ENCODE results near the gene SF3A2.

SF3A2 gene

DNA sequence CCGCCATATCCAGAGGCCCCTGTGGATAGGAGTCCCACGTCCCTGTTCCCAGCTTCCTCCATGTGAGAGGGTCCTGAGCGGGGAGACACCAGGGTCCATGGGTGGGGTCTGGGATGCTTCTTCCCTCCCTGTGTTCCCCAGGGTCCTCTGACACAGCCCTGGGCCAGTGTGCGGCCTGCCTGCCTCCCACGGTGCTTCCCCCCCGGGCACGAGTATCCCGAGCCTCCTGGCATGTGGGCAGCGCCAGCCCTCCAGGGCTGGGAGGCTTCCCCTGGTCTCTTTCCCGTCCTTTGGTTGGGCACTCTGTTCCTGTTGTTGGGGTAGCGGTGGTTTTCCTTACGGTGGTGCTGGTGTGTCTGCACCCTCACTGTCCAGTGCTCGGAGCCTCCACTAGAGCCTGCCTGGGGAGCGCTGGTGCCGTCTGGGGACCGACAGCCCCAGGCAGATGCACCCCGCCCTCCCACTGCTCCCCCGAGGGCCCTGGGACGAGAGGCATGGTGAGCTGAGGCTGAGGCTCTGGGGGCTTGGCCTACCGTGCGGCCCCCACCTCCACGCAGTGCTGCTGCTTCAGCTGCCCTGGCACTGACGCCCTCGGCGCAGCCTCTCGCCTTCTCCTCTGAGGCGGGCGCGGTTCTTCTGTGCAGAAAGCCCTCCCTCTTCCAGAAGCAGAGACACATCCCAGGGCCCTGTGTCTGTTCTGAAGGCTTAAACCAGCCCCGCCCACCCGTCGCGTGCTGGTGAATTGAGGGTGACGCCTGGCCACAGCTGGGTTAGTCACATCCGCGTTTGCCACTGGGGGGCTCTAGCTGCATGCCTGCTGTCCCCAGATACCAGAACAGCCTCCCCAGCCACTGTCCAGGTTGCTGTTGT lies 28.4 kb upstream of the SF3A2 start:
- no peak for DNase-seq

DNA sequence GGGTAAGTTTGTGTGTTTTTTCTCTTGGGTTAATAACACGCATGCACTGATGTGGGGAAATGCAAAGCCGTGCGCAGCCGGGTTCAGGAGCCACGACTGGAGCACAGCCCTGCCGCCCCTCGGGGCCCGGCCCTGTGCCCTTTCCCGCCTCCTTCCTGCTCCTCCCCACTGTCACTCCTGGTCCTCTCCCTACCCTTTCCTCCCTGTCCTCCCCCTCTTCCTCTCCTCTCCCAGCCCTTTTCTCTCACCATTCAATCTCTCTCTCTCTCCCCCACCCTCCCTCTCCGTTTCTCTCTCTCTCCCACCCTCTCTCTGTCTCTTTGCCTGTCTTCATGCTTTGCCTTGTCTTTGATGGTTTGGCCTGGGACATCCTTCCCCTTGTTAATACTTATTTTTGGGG lies 27.6 kb upstream of the SF3A2 start:
- DNase-seq, result no peak

DNA sequence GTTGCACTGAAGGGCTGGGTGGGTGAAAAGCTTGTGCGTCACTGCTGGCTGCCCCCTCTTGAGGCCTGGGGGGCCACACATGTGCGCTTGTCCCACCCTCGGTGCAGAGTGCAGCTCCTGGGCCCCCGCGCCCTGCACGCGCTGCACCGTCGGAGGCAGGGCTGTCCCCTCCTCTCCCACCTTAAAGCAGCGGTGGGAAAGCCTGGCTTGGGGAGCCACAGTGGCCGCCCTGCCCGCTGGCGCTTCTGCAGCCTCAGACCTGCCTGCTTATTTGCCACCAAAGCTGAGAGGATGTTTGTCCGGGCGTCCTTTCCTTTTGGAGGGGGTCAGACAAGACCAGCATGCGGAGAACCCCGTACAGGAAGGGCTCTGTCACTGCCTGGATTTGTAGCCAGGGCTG lies 27.2 kb upstream of the SF3A2 start:
- no peak for DNase-seq

DNA sequence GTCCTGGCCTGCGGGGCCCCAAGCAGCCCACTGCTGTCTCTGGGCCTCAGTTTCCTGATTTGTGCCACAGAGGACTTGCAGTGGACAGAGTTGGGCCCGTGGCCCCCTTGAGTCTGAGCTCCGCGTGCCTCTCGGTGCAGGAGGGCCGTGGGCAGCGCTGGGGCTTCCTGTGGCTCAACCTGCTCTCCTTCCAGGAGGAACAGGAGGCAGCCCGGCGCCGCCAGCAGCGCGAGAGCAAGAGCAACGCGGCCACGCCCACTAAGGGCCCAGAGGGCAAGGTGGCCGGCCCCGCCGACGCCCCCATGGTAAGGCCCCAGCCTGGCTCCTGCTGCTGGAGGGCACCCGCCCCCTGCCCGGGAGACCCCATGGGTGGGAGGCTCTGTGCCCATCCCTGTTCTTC lies 26.4 kb upstream of the SF3A2 start:
- no peak for DNase-seq

DNA sequence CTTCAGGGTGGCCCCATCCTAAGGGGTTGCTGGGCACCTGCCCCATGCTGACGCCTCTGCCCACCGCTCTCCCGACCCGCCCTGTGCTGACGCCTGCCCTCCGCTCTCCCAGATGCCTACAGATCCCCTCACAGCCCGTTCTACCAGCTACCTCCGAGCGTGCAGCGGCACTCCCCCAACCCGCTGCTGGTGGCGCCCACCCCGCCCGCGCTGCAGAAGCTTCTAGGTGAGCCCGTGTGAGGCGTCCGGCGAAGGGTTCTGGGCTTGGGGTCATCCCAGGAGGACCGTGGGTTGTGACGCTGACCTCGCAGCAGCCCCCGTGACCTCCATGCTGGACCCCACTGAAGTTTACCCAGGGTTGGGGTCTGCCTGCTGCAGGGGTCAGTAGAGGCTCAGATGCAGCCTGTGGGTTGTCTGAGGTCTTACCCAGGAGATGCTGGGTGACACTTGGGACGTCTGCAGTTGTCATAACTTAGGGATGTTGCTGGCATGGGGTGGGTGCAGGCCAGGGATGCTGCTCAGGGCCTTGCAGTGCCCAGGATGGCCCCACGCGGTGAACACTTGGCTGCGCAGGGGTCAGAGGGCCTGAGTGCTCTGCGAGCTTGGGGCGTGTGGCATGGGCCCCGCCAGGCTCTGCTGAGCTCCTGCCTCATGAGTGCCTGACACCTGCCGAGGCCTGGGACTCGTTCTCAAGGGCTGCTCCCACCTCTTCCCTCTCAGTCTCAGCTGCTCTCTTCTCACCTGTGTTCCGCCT lies 25.5 kb upstream of the SF3A2 start:
- DNase-seq, result no peak

DNA sequence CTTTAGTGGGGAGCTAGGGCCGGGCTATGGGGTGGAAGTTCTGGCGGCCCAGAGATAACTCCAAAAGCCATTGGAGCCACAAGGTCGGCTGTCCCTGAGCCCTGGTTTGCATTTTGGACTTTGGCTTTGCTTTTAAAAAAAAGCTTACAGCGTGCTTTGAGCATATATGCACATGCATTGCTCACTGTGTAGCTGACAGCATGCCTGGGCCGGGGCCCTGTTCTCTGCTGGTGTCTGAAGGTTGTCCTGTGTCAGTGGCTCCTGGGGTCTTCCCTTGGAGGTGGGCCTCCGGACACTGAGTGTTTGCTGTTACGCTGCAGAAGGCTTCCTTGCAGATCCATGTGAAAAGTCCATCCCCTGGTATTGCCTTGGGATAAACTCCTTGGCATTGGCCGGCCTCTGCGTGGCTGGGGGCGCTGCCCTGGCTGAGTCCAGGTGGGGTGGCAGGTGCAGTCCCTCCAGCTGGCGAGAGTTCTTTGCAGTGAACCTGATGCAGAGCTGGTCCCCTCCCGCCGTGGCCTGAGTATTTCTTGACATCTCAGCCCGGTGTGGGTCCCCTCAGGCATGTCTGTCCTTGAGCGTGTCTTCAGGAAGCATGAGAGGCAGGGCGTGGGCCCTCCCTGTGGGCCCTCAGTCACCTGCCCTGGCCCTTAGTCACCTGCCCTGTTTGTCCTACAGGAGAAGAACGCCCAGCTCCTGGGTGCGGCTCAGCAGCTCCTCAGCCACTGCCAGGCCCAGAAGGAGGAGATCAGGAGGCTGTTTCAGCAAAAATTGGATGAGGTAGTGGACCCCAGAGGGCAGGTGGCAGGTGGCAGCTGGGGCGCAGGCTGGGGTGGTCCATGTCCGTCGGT lies 23.5 kb upstream of the SF3A2 start:
- DNase-seq, result no peak

DNA sequence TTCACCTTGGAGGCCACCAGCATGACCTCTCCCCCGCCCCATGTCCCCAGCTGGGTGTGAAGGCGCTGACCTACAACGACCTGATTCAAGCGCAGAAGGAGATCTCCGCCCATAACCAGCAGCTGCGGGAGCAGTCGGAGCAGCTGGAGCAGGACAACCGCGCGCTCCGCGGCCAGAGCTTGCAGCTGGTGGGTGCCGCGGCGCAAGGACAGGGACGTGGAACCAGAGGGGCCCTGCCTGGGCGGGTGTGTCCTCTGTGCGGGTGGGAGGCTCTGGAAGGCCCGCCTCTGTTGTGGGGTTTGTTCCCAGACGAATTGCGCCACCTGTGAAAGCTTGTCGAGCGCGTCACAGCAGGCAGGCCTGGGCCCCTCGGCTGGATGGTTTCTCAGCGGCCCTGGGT lies 22.8 kb upstream of the SF3A2 start:
- no peak for DNase-seq

DNA sequence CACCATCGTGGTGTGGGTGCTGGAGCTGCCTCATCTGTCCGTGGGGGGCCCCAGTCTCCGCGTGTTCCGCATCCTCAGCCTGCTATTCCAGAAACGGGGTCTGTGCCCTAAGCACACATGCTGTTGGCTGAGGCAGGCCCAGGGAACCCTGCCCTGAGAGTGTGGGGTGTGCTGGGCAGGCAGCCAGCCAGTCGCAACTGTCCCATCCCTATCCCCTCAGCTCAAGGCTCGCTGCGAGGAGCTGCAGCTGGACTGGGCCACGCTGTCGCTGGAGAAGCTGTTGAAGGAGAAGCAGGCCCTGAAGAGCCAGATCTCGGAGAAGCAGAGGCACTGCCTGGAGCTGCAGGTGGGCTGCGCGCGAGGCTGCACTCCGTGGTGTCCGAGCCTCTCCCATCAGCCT lies 22.4 kb upstream of the SF3A2 start:
- DNase-seq, result no peak

DNA sequence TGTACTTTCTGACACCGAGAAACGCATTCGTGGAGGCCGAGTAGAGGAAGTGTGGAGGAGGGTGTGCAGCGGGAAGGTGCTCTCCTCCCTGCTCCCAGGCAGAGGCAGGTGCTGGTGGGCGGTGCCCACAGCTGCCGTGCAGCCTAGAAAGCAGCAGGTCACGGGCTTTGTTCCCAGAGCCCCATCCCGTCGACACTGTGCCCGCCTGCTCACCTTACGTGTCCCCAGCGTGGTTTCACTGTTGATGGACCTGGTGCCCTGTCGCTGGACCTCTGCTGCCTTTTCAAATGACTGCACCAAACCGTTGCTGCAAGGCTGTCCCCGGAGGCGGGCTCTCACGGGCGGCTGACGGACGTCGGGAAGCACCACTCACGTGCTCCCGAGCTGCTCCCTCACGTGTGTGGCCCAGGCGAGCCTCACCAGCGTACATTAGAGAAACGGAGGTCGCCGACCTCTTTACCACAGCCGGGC lies 21.3 kb upstream of the SF3A2 start:
- DNase-seq, result no peak

DNA sequence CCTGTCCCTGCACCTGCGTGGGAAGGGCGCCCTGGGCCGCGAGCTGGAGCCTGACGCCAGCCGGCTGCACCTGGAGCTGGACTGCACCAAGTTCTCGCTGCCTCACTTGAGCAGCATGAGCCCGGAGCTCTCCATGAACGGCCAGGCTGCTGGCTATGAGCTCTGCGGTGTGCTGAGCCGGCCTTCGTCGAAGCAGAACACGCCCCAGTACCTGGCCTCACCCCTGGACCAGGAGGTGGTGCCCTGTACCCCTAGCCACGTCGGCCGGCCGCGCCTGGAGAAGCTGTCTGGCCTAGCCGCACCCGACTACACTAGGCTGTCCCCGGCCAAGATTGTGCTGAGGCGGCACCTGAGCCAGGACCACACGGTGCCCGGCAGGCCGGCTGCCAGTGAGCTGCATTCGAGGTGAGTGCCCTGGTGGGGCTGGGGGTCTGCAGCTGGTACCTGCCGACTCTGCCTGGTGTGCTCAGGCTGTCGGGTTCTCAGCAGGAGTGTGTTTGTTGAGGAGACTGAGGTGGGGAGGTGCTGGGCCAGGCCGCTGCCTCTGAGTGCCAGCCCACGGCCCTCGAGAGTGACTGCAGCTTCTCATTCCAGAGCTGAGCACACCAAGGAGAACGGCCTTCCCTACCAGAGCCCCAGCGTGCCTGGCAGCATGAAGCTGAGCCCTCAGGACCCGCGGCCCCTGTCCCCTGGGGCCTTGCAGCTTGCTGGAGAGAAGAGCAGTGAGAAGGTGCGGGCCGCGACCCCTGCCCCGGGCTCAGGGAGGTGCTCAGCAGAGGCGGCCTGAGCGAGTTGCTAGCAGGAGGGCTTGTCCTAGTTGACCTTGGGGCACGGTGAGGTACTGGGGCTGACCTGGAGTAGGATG lies 20.0 kb upstream of the SF3A2 start:
- DNase-seq, result no peak

DNA sequence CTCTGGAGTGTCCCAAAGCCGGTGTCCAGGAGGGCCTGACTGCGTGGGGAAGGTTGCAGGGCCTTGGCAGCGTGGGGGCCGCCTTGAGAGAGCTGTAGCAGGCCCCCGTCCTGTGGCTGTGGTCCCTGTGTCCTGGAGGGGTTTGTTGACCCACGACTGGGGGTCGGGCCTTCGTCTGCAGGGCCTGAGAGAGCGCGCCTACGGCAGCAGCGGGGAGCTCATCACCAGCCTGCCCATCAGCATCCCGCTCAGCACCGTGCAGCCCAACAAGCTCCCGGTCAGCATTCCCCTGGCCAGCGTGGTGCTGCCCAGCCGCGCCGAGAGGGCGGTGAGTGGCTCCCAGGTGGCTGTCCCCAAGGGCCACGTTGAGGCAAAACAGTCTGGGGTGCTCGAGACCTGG lies 19.0 kb upstream of the SF3A2 start:
- DNase-seq, result no peak

DNA sequence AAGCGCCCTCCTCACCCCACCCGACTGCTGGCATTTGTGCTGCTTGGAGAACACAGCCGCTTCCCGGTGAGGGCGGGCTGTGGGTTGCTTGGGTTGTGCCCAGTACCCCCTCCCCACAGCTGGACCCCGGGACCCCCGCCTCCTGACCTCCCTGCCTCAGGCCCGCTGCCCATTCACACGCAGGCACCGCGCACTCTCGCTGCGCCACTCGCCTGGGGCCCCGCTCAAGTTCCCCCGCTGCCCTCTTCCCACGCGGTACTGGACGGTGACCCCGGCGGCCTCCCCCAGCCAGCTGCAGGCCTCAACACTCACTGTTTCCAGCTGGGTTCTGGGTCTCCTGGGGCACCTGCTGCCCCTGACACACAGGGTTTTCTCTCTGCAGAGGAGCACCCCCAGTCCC lies 16.9 kb upstream of the SF3A2 start:
- no peak for DNase-seq

DNA sequence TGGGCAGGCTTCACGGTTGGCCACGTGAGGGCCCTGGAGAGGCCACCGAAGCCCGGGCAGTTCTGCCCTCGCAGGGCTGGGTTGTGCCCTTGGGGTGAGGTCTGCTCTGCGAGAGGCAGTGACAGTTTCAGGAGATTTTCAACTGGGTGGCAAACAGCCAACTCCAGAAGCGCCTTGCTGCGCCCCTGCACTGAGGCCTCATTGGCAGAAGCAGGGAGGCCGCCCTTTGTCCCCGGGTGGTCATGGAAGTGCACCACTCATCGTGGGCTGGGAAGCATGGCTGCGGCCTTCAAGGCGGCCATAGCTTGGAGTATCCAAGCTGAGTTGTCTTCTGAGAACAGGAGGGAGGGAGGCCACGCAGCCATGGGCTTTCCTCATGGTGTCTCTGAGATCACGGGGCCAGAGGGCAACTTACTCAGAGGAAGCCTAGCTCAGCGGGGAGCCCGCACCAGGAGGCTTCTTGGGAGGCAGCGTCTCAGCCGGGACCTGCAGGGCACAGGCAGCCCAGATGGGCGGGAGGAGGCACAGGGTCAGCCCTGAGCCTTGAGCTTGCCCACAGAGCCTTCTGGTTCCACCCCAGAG lies 15.3 kb upstream of the SF3A2 start:
- no peak for DNase-seq

DNA sequence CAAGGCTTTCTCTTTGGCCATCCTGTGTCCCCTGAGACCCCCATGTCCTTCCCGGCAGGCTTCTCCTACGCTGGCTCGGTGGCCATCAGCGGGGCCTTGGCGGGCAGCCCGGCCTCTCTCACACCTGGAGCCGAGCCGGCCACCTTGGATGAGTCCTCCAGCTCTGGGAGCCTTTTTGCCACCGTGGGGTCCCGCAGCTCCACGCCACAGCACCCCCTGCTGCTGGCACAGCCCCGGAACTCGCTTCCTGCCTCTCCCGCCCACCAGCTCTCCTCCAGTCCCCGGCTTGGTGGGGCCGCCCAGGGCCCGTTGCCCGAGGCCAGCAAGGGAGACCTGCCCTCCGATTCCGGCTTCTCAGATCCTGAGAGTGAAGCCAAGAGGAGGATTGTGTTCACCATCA lies 14.7 kb upstream of the SF3A2 start:
- DNase-seq, result no peak

DNA sequence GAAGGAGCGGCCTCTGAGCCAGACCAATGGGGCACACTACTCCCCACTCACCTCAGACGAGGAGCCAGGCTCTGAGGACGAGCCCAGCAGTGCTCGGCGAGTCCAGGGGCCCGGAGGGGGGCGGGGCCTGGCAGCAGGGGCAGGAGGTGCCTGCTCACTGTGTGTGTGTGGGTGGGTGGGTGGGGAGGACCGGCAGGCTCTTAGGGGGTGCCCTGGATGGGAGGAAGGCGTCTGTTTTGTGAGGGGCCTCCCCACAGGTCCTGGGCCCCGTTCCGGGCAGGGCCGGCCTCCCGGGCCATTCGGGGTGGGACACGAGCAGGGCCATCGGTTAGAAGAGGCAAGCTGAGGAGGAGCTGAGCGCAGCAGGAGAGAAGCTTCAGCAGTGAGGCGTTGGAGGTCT lies 13.2 kb upstream of the SF3A2 start:
- DNase-seq, result no peak

DNA sequence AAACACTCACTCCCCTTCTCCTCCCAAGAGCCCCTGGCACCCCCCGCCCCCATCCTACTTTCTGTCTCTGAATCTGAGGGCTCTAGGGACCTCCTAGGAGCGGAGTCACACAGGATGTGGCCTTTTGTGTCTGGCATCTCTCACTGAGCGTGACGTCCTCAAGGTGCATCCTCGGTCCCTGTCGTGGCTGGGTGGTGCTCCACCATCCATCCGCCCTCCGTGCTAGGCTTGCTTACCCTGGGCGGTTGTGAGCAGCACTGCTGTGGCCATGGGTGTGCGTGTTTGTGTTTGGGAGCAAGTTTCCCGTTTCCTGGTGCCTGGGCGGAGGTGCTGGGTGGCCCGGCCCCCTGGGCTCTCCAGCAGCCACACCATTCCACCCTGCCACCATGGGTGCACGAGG lies 12.7 kb upstream of the SF3A2 start:
- DNase-seq, result no peak

DNA sequence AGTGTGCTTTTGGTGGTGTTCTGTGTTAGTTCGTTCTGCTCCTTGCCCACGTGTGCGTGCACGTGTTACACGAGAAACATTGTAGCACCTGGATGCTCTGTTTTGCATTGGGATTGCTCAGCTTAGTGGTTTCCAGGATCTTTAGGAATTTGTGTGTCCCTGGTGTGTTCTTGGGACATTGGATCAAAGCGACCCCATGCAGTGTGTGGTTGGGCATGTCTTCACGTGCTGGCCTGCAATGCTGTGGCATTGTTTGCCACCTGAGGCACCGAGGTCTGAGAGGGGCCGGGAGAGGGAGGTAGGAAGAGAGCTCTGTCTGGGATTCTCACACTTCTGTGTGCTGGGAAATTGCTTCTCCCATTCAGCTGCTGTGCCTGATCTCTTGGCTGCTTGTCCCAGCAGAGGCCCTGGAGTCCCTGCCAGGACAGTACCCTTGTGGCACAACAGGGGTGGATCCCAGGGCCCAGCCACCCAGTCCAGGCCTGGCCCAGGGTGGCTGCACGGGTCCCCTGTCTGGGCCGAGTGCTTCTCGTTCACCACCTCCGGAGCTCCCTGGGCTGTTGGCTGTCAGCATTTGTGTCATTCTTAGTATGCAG lies 11.8 kb upstream of the SF3A2 start:
- no peak for DNase-seq

DNA sequence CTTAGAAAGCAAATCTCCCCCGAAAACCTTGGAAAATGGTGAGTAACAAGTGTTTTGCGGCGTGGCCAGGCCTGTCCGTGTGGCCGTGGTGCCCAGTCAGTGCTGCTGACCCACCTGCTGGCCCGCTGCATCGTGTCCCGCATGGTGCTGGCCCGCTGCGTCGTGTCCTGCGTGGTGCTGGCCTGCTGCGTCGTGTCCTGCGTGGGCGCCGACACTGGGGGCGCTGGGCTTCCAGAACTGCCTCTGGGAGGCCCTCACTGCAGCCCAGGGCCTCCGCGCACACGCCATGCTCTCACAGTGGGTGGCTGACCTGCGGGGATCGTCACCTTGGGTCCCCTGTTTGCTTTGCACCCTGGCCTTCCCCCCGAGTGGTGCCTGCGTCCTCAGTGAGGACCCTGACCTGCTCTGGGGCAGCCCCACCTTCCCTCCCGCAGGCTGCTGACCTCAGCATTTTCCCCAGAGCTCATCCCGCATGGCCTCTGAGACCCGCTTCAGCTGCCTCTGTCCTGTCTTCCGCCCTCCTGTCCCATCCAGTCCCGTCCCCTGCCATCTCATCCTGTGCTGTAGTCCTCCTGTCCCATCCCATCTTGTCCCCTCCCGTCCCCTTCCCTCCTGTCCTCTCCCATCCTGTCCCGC lies 11.1 kb upstream of the SF3A2 start:
- no peak for DNase-seq

DNA sequence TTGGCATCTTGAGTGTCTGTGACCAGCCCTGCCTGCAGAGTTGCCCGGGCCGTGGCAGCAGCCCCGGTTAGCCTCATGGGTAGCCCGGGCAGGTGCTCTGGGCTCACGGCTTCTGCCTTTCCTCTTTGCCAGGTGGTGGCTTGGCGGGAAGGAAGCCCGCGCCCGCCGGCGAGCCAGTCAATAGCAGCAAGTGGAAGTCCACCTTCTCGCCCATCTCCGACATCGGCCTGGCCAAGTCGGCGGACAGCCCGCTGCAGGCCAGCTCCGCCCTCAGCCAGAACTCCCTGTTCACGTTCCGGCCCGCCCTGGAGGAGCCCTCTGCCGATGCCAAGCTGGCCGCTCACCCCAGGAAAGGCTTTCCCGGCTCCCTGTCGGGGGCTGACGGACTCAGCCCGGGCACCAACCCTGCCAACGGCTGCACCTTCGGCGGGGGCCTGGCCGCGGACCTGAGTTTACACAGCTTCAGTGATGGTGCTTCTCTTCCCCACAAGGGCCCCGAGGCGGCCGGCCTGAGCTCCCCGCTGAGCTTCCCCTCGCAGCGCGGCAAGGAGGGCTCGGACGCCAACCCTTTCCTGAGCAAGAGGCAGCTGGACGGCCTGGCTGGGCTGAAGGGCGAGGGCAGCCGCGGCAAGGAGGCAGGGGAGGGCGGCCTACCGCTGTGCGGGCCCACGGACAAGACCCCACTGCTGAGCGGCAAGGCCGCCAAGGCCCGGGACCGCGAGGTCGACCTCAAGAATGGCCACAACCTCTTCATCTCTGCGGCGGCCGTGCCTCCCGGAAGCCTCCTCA lies 10.4 kb upstream of the SF3A2 start:
- no peak for DNase-seq

DNA sequence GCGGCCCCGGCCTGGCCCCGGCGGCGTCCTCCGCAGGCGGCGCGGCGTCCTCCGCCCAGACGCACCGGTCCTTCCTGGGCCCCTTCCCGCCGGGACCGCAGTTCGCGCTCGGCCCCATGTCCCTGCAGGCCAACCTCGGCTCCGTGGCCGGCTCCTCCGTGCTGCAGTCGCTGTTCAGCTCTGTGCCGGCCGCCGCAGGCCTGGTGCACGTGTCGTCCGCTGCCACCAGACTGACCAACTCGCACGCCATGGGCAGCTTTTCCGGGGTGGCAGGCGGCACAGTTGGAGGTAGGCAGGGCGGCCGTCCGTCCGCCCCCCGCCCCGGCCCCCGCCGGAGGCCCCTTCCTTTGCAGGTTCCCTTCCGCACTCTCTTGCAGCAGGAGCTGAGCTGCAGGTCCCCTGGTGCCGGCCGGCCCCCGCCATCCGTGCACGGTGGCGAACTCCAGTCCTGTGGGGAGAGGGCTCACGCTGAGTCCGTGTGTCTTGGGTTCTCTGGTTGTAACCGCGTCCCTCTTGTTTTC lies 9.7 kb upstream of the SF3A2 start:
- no peak for DNase-seq
